ENCODE data around the gene ATP6V1F.

The ATP6V1F gene

GRCh38 chr7:128884561-128885369, 22.1 kb downstream of the ATP6V1F start:
- no peak for DNase-seq (ENCODE audit: low read depth)

- DNase-seq (ENCODE audit: low read depth), result no peak
Measured at GRCh38 chr7:128885370-128886187, 22.9 kb downstream of the ATP6V1F start.

GRCh38 chr7:128886391-128887168, 23.9 kb downstream of the ATP6V1F start:
- no peak for DNase-seq (ENCODE audit: low read depth)

GRCh38 chr7:128887169-128888038, 24.7 kb downstream of the ATP6V1F start:
- no peak for DNase-seq (ENCODE audit: low read depth)

- no peak for DNase-seq (ENCODE audit: low read depth)
Measured at GRCh38 chr7:128888039-128888755, 25.5 kb downstream of the ATP6V1F start.

- no peak for DNase-seq (ENCODE audit: low read depth)
Measured at GRCh38 chr7:128888756-128889095, 26.1 kb downstream of the ATP6V1F start.

GRCh38 chr7:128889121-128889520, 26.5 kb downstream of the ATP6V1F start:
- no peak for DNase-seq (ENCODE audit: low read depth)

- no peak for DNase-seq (ENCODE audit: low read depth)
Measured at GRCh38 chr7:128890306-128891109, 27.9 kb downstream of the ATP6V1F start.

GRCh38 chr7:128891110-128891941, 28.7 kb downstream of the ATP6V1F start:
- no peak for DNase-seq (ENCODE audit: low read depth)

- DNase-seq (ENCODE audit: low read depth), result no peak
Measured at GRCh38 chr7:128891942-128892269, 29.2 kb downstream of the ATP6V1F start.

GRCh38 chr7:128892521-128893250, 30.0 kb downstream of the ATP6V1F start:
- no peak for DNase-seq (ENCODE audit: low read depth)

- DNase-seq (ENCODE audit: low read depth), result no peak
Measured at GRCh38 chr7:128893251-128894100, 30.8 kb downstream of the ATP6V1F start.

- no peak for DNase-seq (ENCODE audit: low read depth)
Measured at GRCh38 chr7:128894101-128894440, 31.4 kb downstream of the ATP6V1F start.

GRCh38 chr7:128895320-128895719, 32.7 kb downstream of the ATP6V1F start:
- DNase-seq (ENCODE audit: low read depth), result no peak

- DNase-seq (ENCODE audit: low read depth), result no peak
Measured at GRCh38 chr7:128899392-128899791, 36.7 kb downstream of the ATP6V1F start.

- DNase-seq (ENCODE audit: low read depth), result no peak
Measured at GRCh38 chr7:128900237-128900636, 37.6 kb downstream of the ATP6V1F start.

- no peak for DNase-seq (ENCODE audit: low read depth)
Measured at GRCh38 chr7:128902761-128903585, 40.3 kb downstream of the ATP6V1F start.

Measured in stimulated activated CD8-positive, alpha-beta memory T cell treated with anti-CD3 and anti-CD28 coated beads, Interleukin-15, amount 100 ng/mL, for 24 hours (primary cell).